ENCODE results near the gene RAD51B.

DNA sequence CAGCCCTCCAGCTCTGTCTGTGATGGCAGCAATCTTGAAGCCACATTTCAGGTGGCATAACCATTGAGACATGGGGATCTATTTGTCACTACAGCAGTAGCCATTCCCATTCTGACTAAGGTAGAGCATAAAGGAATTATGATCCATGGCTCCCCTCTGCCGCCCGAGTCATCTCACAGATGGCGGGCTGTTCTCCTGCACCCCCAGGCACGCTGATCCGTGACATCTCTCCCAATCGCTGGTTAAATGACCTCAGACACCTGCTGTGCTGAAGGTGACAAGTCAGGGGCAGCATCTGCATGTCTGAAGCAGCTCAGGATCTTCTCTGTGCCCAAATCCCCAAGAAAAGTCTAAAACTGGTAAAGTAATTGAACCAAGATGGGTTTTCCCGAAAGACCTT is 849.0 kb downstream of the RAD51B start:
- TF ChIP-seq POLR2A (IDR thresholded peaks at IDR 0.05) (no peak), POLR2AphosphoS5 (IDR thresholded peaks at IDR 0.05) (no peak)
- TF ChIP-seq, protein P1, sequence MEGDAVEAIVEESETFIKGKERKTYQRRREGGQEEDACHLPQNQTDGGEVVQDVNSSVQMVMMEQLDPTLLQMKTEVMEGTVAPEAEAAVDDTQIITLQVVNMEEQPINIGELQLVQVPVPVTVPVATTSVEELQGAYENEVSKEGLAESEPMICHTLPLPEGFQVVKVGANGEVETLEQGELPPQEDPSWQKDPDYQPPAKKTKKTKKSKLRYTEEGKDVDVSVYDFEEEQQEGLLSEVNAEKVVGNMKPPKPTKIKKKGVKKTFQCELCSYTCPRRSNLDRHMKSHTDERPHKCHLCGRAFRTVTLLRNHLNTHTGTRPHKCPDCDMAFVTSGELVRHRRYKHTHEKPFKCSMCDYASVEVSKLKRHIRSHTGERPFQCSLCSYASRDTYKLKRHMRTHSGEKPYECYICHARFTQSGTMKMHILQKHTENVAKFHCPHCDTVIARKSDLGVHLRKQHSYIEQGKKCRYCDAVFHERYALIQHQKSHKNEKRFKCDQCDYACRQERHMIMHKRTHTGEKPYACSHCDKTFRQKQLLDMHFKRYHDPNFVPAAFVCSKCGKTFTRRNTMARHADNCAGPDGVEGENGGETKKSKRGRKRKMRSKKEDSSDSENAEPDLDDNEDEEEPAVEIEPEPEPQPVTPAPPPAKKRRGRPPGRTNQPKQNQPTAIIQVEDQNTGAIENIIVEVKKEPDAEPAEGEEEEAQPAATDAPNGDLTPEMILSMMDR (IDR thresholded peaks at IDR 0.05), result no peak
